ENCODE data around the gene PSMD4. TPM values are rescaled to one million over a fixed set of nuclear protein-coding genes. Genes with fewer than 3 reads are reported as not detected.
A peak's percentile ranks its signal among the peaks of the same experiment; 100 is the strongest.
"Not testable (repeated sequence)": the region's sequence is repeated elsewhere in the genome, so short reads cannot be mapped to it uniquely, and the experiment has no call there.

PSMD4 gene
- total RNA-seq (2014; rRNA removed; shearing (Covaris generic); ENCODE audit: low replicate concordance): 99.7 and 167 TPM in 2 replicates

DNA sequence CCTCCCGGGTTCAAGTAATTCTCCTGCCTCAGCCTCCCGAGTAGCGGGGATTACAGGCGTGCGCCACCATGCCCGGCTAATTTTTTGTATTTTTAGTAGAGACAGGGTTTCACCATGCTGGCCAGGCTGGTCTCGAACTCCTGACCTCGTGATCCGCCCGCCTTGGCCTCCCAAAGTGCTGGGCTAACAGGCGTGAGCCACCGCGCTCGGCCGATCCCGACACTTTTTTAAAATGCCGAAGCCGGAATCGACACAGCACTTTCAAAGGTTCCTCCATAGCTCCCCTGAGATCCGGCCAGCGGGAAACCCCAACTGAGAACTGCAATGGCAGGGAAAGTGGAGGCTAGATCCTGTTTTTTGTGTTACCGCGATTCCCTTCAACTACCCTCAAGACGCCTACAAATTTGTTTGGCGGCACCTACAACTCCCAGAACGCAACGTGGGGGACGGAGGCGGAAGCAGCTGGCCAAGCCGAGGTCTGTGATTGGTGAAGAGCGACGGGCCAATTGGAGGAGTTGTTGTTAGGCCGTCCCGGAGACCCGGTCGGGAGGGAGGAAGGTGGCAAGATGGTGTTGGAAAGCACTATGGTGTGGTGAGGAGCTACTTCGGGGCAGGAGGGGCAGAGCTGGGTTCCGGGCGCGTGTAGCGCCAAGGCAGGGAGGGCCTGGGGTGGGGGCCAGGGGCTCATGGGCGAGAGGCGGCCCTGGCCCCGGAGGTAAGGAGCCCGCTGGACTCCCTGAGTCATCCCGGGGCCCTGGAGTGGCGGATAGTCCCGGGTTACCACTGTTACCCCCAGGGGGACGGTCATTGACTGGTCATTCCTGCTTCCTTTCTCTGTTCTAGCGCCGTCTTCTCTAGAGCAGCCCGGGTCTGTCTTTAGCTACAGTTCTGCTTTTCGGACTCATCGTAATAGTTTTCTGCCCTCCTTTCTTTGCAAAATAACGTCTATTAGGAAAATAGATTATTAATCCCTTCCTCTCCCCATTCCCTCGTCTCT lies at the start of gene PSMD4:
PSMD4 (plus strand) TSS at position 518 of the 997 bp plus-strand sequence; CDS start at position 567, 49 bp downstream.
- Histone ChIP-seq H3K9me3 (ENCODE audit: low read length) (no peaks in the 10 kb centered on the region), H4K20me1 (ENCODE audit: insufficient read depth, low read depth, low read length) (no peaks in the 10 kb centered on the region; the same call in 1 of the 2 replicates), H3K9me2 (replicated peaks; ENCODE audit: insufficient read depth, low read length) (no peaks in the 10 kb centered on the region), H3K9ac (ENCODE audit: low read length) (peak within 1 kb of the TSS; percentile 83), H3K27ac (ENCODE audit: low read length) (peak within 1 kb of the TSS; percentile 73), H3K4me3 (ENCODE audit: low read length) (peak within 1 kb of the TSS; percentile 85), H3K27me3 (ENCODE audit: low read length) (no peaks in the 10 kb centered on the region), H3K4me2 (ENCODE audit: low read depth, low read length, poor library complexity, severe bottlenecking) (peak within 1 kb of the TSS; percentile 86), H2AFZ (ENCODE audit: low read length) (peak within 1 kb of the TSS; percentile 68; the same call in 1 of the 2 replicates), H3K4me1 (ENCODE audit: low read length) (peaks cover 8% of the 10 kb centered on the region), H3K36me3 (ENCODE audit: insufficient read depth, low read length) (peaks cover 4% of the 10 kb centered on the region; the same call in 1 of the 2 replicates), H3K79me2 (ENCODE audit: low read length) (peaks cover 47% of the 10 kb centered on the region)
- DNase-seq: peak; percentile 99

DNA sequence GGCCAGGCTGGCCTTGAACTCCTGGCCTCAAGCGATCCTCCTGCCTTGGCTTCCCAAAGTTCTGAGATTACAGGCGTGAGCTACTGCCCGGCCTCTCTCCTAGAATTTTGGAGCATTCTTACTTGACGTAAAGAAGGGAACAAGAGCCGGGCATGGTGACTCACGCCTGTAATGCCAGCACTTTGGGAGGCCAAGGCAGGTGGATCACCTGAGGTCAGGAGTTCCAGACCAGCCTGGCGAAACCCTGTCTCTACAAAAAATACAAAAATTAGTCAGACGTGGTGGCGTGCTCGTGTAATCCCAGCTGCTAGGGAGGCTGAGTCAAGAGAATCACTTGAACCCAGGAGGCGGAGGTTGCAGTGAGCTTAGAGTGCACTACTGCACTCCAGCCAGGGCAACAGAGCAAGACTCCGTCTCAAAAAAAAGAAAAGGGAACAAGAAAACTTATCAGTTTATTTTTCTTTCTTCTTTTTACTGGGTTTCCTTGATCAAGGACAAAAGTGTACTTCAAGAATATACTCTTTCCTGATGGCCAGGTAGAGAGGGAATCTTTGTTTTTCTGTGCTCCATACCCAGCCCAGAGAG lies 49.1 kb upstream of the PSMD4 start:
- Histone ChIP-seq H3K79me2 (ENCODE audit: low read length) (peaks cover 97% of the 10 kb centered on the region), H4K20me1 (ENCODE audit: insufficient read depth, low read depth, low read length) (peaks cover 31% of the 10 kb centered on the region), H3K36me3 (ENCODE audit: insufficient read depth, low read length) (peaks cover 42% of the 10 kb centered on the region)
- H3K27ac ChIP-seq (ENCODE audit: low read length); H3K4me3 ChIP-seq (ENCODE audit: low read length); H3K4me2 ChIP-seq (ENCODE audit: low read depth, low read length, poor library complexity, severe bottlenecking); DNase-seq; H3K9me3 ChIP-seq (ENCODE audit: low read length); H3K9me2 ChIP-seq (replicated peaks; ENCODE audit: insufficient read depth, low read length); H2AFZ ChIP-seq (ENCODE audit: low read length); H3K4me1 ChIP-seq (ENCODE audit: low read length); H3K27me3 ChIP-seq (ENCODE audit: low read length); H3K9ac ChIP-seq (ENCODE audit: low read length): not testable (repeated sequence)

DNA sequence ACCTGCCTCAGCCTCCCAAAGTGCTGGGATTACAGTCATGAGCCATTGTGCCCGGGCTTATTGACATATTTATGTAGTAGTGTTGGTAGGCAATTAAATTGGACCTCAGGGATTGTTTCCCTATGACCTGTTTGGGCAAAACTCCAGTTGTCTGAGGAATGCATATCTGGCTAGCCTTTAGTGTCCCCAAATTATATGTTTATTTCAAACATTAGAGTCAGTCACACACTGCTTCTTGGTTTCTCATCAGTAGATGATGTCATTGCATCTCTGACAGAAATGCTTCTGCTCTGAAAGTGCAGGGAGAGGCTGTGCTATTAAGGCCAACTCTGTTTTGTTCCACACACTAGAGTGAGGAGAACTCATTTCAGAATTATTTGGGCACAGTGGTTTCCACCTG lies 43.7 kb upstream of the PSMD4 start:
- Histone ChIP-seq H3K4me1 (ENCODE audit: low read length) (no peaks in the 10 kb centered on the region), H4K20me1 (ENCODE audit: insufficient read depth, low read depth, low read length) (peaks cover 17% of the 10 kb centered on the region), H3K79me2 (ENCODE audit: low read length) (peaks cover 94% of the 10 kb centered on the region), H2AFZ (ENCODE audit: low read length) (no peak overlapping the region), H3K4me3 (ENCODE audit: low read length) (no peak overlapping the region), H3K9me3 (ENCODE audit: low read length) (no peaks in the 10 kb centered on the region), H3K36me3 (ENCODE audit: insufficient read depth, low read length) (peaks cover 22% of the 10 kb centered on the region), H3K9me2 (replicated peaks; ENCODE audit: insufficient read depth, low read length) (no peaks in the 10 kb centered on the region), H3K27ac (ENCODE audit: low read length) (no peak overlapping the region), H3K4me2 (ENCODE audit: low read depth, low read length, poor library complexity, severe bottlenecking) (no peak overlapping the region), H3K9ac (ENCODE audit: low read length) (no peak overlapping the region), H3K27me3 (ENCODE audit: low read length) (no peaks in the 10 kb centered on the region)
- no peak for DNase-seq

DNA sequence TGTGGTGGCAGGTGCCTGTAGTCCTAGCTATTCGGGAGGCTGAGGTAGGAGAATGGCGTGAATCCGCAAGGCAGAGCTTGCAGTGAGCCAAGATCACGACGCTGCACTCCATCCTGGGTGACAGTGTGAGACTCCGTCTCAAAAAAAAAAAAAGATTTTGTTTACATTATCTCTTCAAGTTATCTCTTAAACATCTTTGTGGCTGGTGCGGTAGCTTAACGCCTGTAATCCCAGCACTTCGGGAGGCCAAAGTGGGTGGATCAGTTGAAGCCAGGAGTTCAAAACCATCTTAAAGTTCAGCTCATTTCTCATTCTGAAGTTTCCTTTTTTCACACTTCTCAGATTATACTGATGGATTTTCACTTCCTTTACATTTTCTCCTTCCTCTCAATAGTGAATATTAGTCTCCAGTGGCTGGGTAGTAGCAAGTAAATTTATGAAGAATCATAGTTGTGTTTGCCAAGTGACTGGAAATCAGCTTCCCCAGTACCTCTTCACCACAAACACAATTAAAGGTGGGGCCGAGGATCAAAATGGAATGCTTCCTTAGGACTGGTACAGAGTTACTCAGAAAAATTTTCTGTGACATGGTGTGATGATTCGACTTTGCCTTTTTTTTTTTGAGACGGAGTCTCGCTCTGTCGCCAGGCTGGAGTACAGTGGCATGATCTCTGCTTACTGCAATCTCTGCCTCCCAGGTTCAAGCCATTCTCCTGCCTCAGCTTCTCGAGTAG lies 42.4 kb upstream of the PSMD4 start:
- H3K9me3 ChIP-seq (ENCODE audit: low read length): no peaks in the 10 kb centered on the region
- H2AFZ ChIP-seq (ENCODE audit: low read length): no peak overlapping the region
- H4K20me1 ChIP-seq (ENCODE audit: insufficient read depth, low read depth, low read length): peaks cover 23% of the 10 kb centered on the region
- H3K9ac ChIP-seq (ENCODE audit: low read length): no peak overlapping the region
- H3K36me3 ChIP-seq (ENCODE audit: insufficient read depth, low read length): peaks cover 12% of the 10 kb centered on the region
- no peak for DNase-seq
- H3K79me2 ChIP-seq (ENCODE audit: low read length): peaks cover 94% of the 10 kb centered on the region
- H3K27me3 ChIP-seq (ENCODE audit: low read length): no peaks in the 10 kb centered on the region
- H3K4me3 ChIP-seq (ENCODE audit: low read length): no peak overlapping the region
- H3K27ac ChIP-seq (ENCODE audit: low read length): no peak overlapping the region
- H3K4me2 ChIP-seq (ENCODE audit: low read depth, low read length, poor library complexity, severe bottlenecking): no peak overlapping the region
- no peaks in the 10 kb centered on the region for H3K4me1 ChIP-seq (ENCODE audit: low read length)
- H3K9me2 ChIP-seq (replicated peaks; ENCODE audit: insufficient read depth, low read length): no peaks in the 10 kb centered on the region

DNA sequence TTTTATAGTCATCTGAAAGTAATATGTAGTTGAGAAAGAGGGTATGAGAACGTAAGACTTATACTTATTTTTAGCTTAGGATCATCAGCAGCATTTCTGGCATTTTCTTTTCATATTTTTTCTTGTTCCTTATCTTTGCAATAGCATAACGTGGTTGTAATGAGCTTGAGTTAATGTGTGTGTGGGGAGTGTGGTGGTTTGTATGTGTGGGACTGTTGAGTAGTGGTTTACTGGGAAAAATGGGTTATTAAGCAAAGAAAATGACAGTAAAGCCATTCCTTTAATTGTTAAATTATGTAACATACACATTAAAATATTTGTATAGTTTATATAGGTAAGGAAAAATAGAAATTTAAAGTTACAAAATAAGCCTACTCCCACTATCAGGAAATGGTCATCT lies 41.0 kb upstream of the PSMD4 start:
- DNase-seq: no peak
- Histone ChIP-seq H3K9ac (ENCODE audit: low read length) (no peak overlapping the region), H3K4me2 (ENCODE audit: low read depth, low read length, poor library complexity, severe bottlenecking) (no peak overlapping the region), H3K79me2 (ENCODE audit: low read length) (peaks cover 94% of the 10 kb centered on the region), H4K20me1 (ENCODE audit: insufficient read depth, low read depth, low read length) (peaks cover 28% of the 10 kb centered on the region), H3K27ac (ENCODE audit: low read length) (no peak overlapping the region), H3K36me3 (ENCODE audit: insufficient read depth, low read length) (peaks cover 12% of the 10 kb centered on the region; the same call in 1 of the 2 replicates), H3K4me1 (ENCODE audit: low read length) (no peaks in the 10 kb centered on the region), H3K9me3 (ENCODE audit: low read length) (no peaks in the 10 kb centered on the region), H3K4me3 (ENCODE audit: low read length) (no peak overlapping the region), H3K27me3 (ENCODE audit: low read length) (no peaks in the 10 kb centered on the region), H2AFZ (ENCODE audit: low read length) (no peak overlapping the region), H3K9me2 (replicated peaks; ENCODE audit: insufficient read depth, low read length) (no peaks in the 10 kb centered on the region)

DNA sequence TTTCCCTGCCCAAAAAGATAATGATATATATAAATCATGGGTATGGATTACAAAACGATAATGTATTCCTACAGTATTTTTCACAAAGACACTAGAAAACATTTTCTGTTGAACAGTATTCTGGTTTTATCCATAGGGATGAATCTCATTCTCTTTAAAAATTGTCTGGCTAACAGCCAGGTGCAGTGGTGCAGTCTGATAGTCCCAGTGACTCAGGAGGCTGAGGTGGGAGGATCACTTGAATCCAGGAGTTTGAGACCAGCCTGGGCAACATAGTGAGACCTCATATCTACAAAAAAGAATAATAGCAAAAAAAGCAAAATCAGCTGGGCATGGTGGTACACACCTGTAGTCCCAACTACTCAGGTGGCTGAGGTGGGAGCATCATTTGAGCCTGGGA lies 32.9 kb upstream of the PSMD4 start:
- Histone ChIP-seq H3K4me2 (ENCODE audit: low read depth, low read length, poor library complexity, severe bottlenecking) (no peak overlapping the region), H3K9me3 (ENCODE audit: low read length) (no peaks in the 10 kb centered on the region), H4K20me1 (ENCODE audit: insufficient read depth, low read depth, low read length) (peaks cover 24% of the 10 kb centered on the region; the same call in 1 of the 2 replicates), H3K79me2 (ENCODE audit: low read length) (peaks cover 81% of the 10 kb centered on the region), H3K4me1 (ENCODE audit: low read length) (no peaks in the 10 kb centered on the region), H2AFZ (ENCODE audit: low read length) (no peak overlapping the region), H3K36me3 (ENCODE audit: insufficient read depth, low read length) (peaks cover 30% of the 10 kb centered on the region; the same call in 1 of the 2 replicates), H3K4me3 (ENCODE audit: low read length) (no peak overlapping the region), H3K9me2 (replicated peaks; ENCODE audit: insufficient read depth, low read length) (no peaks in the 10 kb centered on the region), H3K27ac (ENCODE audit: low read length) (no peak overlapping the region), H3K27me3 (ENCODE audit: low read length) (no peaks in the 10 kb centered on the region), H3K9ac (ENCODE audit: low read length) (no peak overlapping the region)
- no peak for DNase-seq

DNA sequence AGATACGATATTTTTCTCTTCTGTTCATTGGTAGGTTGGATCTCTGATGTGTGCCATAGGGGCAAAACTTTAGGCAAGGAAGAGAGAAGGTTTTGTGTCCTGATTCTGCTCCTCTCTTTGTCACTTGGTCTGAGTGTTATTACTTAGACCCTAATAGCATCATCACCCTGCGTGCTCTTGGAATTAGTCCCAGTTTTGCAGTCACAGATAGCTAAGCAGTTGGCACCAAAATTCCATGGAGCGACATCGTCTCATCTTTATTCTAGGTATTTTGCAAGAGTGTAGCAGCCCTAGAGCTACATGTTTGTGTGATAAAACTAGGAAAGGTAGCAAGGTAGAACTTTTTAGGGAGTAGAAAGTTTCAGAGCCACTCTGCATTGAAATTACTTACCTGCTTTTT lies 32.4 kb upstream of the PSMD4 start:
- peaks cover 20% of the 10 kb centered on the region; the same call in 1 of the 2 replicates for H4K20me1 ChIP-seq (ENCODE audit: insufficient read depth, low read depth, low read length)
- no peak overlapping the region for H3K4me2 ChIP-seq (ENCODE audit: low read depth, low read length, poor library complexity, severe bottlenecking)

More for the DNA sequence above, 32.4 kb upstream of the PSMD4 start:
- Histone ChIP-seq H3K9ac (ENCODE audit: low read length) (no peak overlapping the region), H3K9me3 (ENCODE audit: low read length) (no peaks in the 10 kb centered on the region), H3K79me2 (ENCODE audit: low read length) (peaks cover 80% of the 10 kb centered on the region), H3K4me1 (ENCODE audit: low read length) (no peaks in the 10 kb centered on the region), H3K27ac (ENCODE audit: low read length) (no peak overlapping the region), H2AFZ (ENCODE audit: low read length) (no peak overlapping the region), H3K27me3 (ENCODE audit: low read length) (no peaks in the 10 kb centered on the region), H3K4me3 (ENCODE audit: low read length) (no peak overlapping the region), H3K9me2 (replicated peaks; ENCODE audit: insufficient read depth, low read length) (no peaks in the 10 kb centered on the region), H3K36me3 (ENCODE audit: insufficient read depth, low read length) (peaks cover 33% of the 10 kb centered on the region)
- no peak for DNase-seq

Data from Karpas-422 (cell line).